Pancreas (tissue), 10 donors: ENCODE data around the gene TBP. TPM values are rescaled to one million over a fixed set of nuclear protein-coding genes. Genes with fewer than 3 reads are reported as not detected.

Experiments used
- ATAC-seq, 4 donors: fragments of 200-7000 bp; cut with Tn5 transposase; one replicate each; pipeline versions ENCODE4 v1.8.0 to v1.9.1; 2020; ENCODE audit warnings: mild to moderate bottlenecking in 4 of 4, moderate library complexity in 4 of 4
- DNase-seq, 6 donors: peaks; one replicate each; pipeline ENCODE4 v3.0.0-alpha.2; 2020
- FAIRE-seq: peaks from 2 replicates; lab custom pipeline; 2012; peaks lifted over from hg19 to GRCh38; lab: Jason Lieb, UNC
- H3K27ac ChIP-seq, 4 donors: fragments of 200-600 bp; sonication (generic); 1 replicate in 3 of 4; 2 replicates in 1 of 4; pipeline versions ENCODE4 v1.5.0 to v1.8.0; 2020
- H3K27me3 ChIP-seq, 4 donors: fragments of 200-600 bp; one replicate each; pipeline ENCODE4 v1.8.0; 2021
- H3K36me3 ChIP-seq, 3 donors: fragments of 200-600 bp; sonication (generic) in 1 of 3; one replicate each; pipeline versions ENCODE4 v1.5.0 to v1.8.0; 2020 to 2021
- H3K4me1 ChIP-seq, 3 donors: fragments of 200-600 bp; one replicate each; pipeline ENCODE4 v1.8.0; 2021
- H3K4me3 ChIP-seq, 4 donors: fragments of 200-600 bp; sonication (generic) in 2 of 4; one replicate each; pipeline versions ENCODE4 v1.5.0 to v1.8.0; 2020 to 2021
- H3K9me3 ChIP-seq, 4 donors: fragments of 200-600 bp; one replicate each; pipeline ENCODE4 v1.8.0; 2021
- CTCF ChIP-seq, 4 donors: fragments of 200-600 bp; sonication (generic) in 3 of 4; IDR thresholded peaks; one replicate each; pipeline versions ENCODE4 v1.5.0 to v1.8.0; 2021; ENCODE audit warnings: antibody characterized with exemption in 4 of 4
- WGBS, 2 donors: extraction: QIAGEN DNeasy Blood & Tissue Kit; methylation state at CpG; one replicate each; pipeline ENCODE4 v1.1.7; 2013; 5-methylcytosine and 5-hydroxymethylcytosine counted together
- intact Hi-C, 3 donors: fragments of 100-400 bp; cut with DNase I; formaldehyde crosslinking; loops; one replicate each; pipeline versions ENCODE4 v1.11.1 to v1.14.2; 2022
- polyA plus RNA-seq, 2 donors: library from polyadenylated mRNA; stranded (reverse); fragments of 200-250 nt; gene quantifications; one replicate each; pipeline ENCODE4 v1.2.3, GENCODE V29; 2013
- total RNA-seq, 6 donors: library from RNA; stranded (reverse); fragmentation: NEBNext Ultra II Directional in 4 of 6; extraction: Animal tissue kit (Norgen Biotek cat#: 25700) in 4 of 6; gene quantifications; one replicate each; pipeline versions ENCODE4 v1.2.1 to v1.2.4, GENCODE V29; 2021 to 2023
- donor health status: healthy with polysubstance abuse.
- donor health status: DM: no; HTN: no; CAD: no; lungs with moderate emphysema.
- donor health status: DM: no; HTN: no; CAD: no.
- donor health status: control.
- donor health status: control.
- donor health status: Bipolar disorder and iron deficiency.
- donor health status: DM: yes; HTN: yes; CAD: no.
- donor health status: DM: no; HTN: no; CAD: no.
- donor health status: DM: no; HTN: no; CAD: no.
- donor health status: DM: yes; HTN: yes; CAD: no.

The TBP gene
- total and polyA plus RNA-seq, 8 donors, result 4.5 to 17.3 (median 6.6) TPM

- ATAC-seq (no peak), FAIRE-seq (no peak), DNase-seq (no peak)
- 80 to 90% methylated on average over 3 of the region's 3 CpGs for WGBS, 2 donors
- Histone ChIP-seq H3K36me3 (no peaks in the 10 kb centered on the region), H3K4me3 (no peak overlapping the region), H3K27ac (no peak overlapping the region), H3K27me3 (no peaks in the 10 kb centered on the region), H3K4me1 (no peaks in the 10 kb centered on the region), H3K9me3 (no peaks in the 10 kb centered on the region)
- intact Hi-C loops, result no loop called here
- TF ChIP-seq CTCF (IDR thresholded peaks at IDR 0.05), result no peak
These were observed 44.5 kb upstream of the TBP start for GRCh38 chr6:170509723-170510018.

GRCh38 chr6:170510631-170511030, 43.5 kb upstream of the TBP start:
- no peak for TF ChIP-seq CTCF (IDR thresholded peaks at IDR 0.05)
- Histone ChIP-seq H3K27me3 (no peaks in the 10 kb centered on the region), H3K9me3 (no peaks in the 10 kb centered on the region), H3K36me3 (no peaks in the 10 kb centered on the region), H3K27ac (no peak overlapping the region), H3K4me1 (no peaks in the 10 kb centered on the region), H3K4me3 (no peak overlapping the region)
- intact Hi-C loops, result no loop called here
- 91 to 95% methylated on average over 20 of the region's 20 CpGs for WGBS, 2 donors
- DNase-seq (no peak), FAIRE-seq (no peak), ATAC-seq (no peak)

GRCh38 chr6:170512249-170512648, 41.9 kb upstream of the TBP start:
- 80 to 83% methylated on average over 4 of the region's 4 CpGs for WGBS, 2 donors
- Histone ChIP-seq H3K9me3 (no peaks in the 10 kb centered on the region), H3K36me3 (no peaks in the 10 kb centered on the region), H3K27ac (no peak overlapping the region), H3K27me3 (no peaks in the 10 kb centered on the region), H3K4me1 (no peaks in the 10 kb centered on the region), H3K4me3 (no peak overlapping the region)
- ATAC-seq, result no peak
- no peak for TF ChIP-seq CTCF (IDR thresholded peaks at IDR 0.05)
- no peak for DNase-seq
- intact Hi-C loops, result no loop called here
- FAIRE-seq, result no peak

GRCh38 chr6:170514908-170515307, 39.3 kb upstream of the TBP start:
- no peak for TF ChIP-seq CTCF (IDR thresholded peaks at IDR 0.05)
- FAIRE-seq, result no peak
- Histone ChIP-seq H3K36me3 (no peaks in the 10 kb centered on the region), H3K27ac (no peak overlapping the region), H3K4me3 (no peak overlapping the region), H3K4me1 (no peaks in the 10 kb centered on the region), H3K27me3 (no peaks in the 10 kb centered on the region), H3K9me3 (no peaks in the 10 kb centered on the region)
- DNase-seq, result no peak
- 90 to 98% methylated on average over 1 of the region's 1 CpG for WGBS, 2 donors
- intact Hi-C loops, result loop anchor here in 1 of 3 donors (5.0 kb wide), 1 partner anchor 683 kb away; no protein-coding TSS in a partner anchor
- no peak for ATAC-seq

- H3K27me3 ChIP-seq, result no peaks in the 10 kb centered on the region
- intact Hi-C loops, result loop anchor here in 1 of 3 donors (5.0 kb wide), 1 partner anchor 685 kb away; no protein-coding TSS in a partner anchor
- peak; percentile 72 to 99 (median 98) for ATAC-seq
- no peaks in the 10 kb centered on the region for H3K9me3 ChIP-seq
- H3K4me3 ChIP-seq, result no peak overlapping the region
- H3K36me3 ChIP-seq, result no peaks in the 10 kb centered on the region
- H3K27ac ChIP-seq, result no peak overlapping the region
- peak; percentile 40 to 70 (median 66) for TF ChIP-seq CTCF (IDR thresholded peaks at IDR 0.05)
- WGBS, 2 donors, result 0 to 1% methylated on average over 4 of the region's 4 CpGs
- peak in 4 of 6 donors; percentile 30 to 56 (median 34) for DNase-seq
- no peaks in the 10 kb centered on the region for H3K4me1 ChIP-seq
- FAIRE-seq, result no peak
These were observed 37.2 kb upstream of the TBP start for GRCh38 chr6:170516783-170517616.
